WERI-Rb-1 (cell line): ENCODE data around the gene EPS8L3.
"Not testable (repeated sequence)": the region's sequence is repeated elsewhere in the genome, so short reads cannot be mapped to it uniquely, and the experiment has no call there.

Experiments used
- DNase-seq: peaks from one replicate; pipeline ENCODE4 v3.0.0-alpha.2; 2020
- H3K27ac ChIP-seq: fragments of 250-450 bp; sonication (Bioruptor Pico); 2 replicates; pipeline ENCODE4 v1.5.1; 2020; ENCODE audit warnings: mild to moderate bottlenecking, moderate library complexity
- H3K27me3 ChIP-seq: fragments of 250-450 bp; sonication (Bioruptor Pico); 2 replicates; pipeline ENCODE4 v1.5.1; 2021; ENCODE audit warnings: mild to moderate bottlenecking, low read depth, moderate library complexity; ENCODE audit not compliant: insufficient read depth, severe bottlenecking
- H3K36me3 ChIP-seq: fragments of 250-450 bp; sonication (Bioruptor Pico); 2 replicates; pipeline ENCODE4 v1.5.1; 2020; ENCODE audit warnings: mild to moderate bottlenecking, moderate library complexity
- H3K4me3 ChIP-seq: 2 replicates; pipeline ENCODE4 v1.5.1; 2011; ENCODE audit warnings: low read depth, mild to moderate bottlenecking, control low read depth, low read length
- H3K9me3 ChIP-seq: fragments of 250-450 bp; sonication (Bioruptor Pico); 2 replicates; pipeline ENCODE4 v1.5.1; 2021; ENCODE audit warnings: mild to moderate bottlenecking, moderate library complexity; ENCODE audit not compliant: severe bottlenecking
- CTCF ChIP-seq: IDR thresholded peaks from 2 replicates; pipeline ENCODE4 v1.5.1; 2011; ENCODE audit warnings: low read depth, mild to moderate bottlenecking, control low read depth, inconsistent platforms, low read length

The EPS8L3 gene

GRCh38 chr1:109714661-109715372 lies 48.9 kb downstream of the EPS8L3 start:
- Histone ChIP-seq H3K4me3 (no peak overlapping the region), H3K36me3 (no peaks in the 10 kb centered on the region), H3K9me3 (no peaks in the 10 kb centered on the region), H3K27ac (no peak overlapping the region), H3K27me3 (no peaks in the 10 kb centered on the region)
- no peak for TF ChIP-seq CTCF
- DNase-seq, result no peak

DNA sequence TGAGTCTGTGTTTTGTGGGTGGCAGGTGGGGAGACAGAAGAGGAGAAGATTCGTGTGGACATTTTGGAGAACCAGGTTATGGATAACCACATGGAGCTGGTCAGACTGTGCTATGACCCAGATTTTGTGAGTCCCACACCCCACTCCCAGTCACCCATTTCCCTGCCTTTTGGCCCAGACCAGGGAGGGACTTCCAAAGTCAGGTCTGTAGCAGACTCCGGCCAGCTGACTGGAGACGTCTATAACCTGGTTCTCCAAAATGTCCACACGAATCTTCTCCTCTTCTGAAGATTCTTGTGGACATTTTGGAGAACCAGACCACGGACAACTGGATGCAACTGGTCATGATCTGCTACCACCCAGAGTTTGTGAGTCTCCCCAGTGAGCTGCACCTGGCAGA lies 50.1 kb downstream of the EPS8L3 start:
- DNase-seq, result no peak
- Histone ChIP-seq H3K27ac (no peak overlapping the region), H3K27me3 (no peaks in the 10 kb centered on the region), H3K36me3 (no peaks in the 10 kb centered on the region), H3K9me3 (peaks cover 5% of the 10 kb centered on the region), H3K4me3 (no peak overlapping the region)
- no peak for TF ChIP-seq CTCF

DNA sequence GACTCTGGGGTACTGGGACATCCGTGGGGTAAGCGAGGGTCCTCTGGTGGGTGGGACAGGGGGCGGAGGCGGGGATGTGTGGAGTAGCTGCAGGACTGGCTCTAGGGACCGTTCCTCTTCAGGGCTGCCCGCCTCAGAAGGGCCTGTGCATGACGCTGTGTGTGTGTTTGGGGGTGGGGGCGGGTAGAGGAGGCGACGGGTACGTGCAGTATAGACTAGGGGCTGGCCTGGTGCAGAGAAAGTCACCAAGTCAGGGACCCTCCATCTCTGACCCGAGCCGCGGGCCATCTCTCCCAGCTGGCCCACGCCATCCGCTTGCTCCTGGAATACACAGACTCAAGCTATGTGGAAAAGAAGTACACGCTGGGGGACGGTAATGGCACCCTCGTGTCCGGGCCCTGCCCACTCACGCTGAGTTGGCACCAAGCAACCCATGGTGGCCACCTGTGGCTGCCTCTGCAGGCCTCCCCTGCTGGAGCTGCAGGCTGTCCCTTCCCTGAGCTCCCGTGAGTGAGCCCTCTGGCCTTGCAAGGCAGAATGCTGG lies 51.3 kb downstream of the EPS8L3 start:
- H3K27me3 ChIP-seq, result no peaks in the 10 kb centered on the region
- no peak overlapping the region for H3K27ac ChIP-seq
- no peaks in the 10 kb centered on the region for H3K36me3 ChIP-seq
- TF ChIP-seq CTCF, result no peak
- no peak overlapping the region for H3K4me3 ChIP-seq
- no peak for DNase-seq
- H3K9me3 ChIP-seq, result peaks cover 8% of the 10 kb centered on the region

GRCh38 chr1:109711593-109712320 lies 52.0 kb downstream of the EPS8L3 start, which contains the start of gene GSTM5:
Gene GSTM5, plus strand, starts transcription at chr1:109712251. Its CDS starts 62 bp downstream, at chr1:109712313.
- H3K36me3 ChIP-seq, H3K9me3 ChIP-seq, DNase-seq, H3K4me3 ChIP-seq, H3K27ac ChIP-seq, H3K27me3 ChIP-seq: not testable (repeated sequence)

DNA sequence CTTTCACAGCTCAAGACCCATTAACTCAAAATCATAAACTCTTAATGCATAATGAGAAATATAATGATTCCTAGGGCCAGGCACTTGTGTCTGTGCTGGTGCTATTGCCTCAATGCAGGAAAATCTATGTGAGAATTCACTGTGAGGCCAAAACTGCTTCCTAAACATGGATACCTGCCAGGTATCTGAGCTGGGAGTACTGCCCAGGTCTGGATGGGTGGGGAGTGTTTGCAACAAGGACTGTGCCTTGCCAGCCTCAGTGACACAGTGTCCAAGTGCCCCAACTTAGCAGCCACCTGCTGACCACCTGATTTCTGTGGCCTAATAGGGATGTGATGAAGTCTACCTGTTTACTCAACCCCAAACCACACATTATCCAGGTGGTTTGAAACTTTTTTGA lies 53.9 kb downstream of the EPS8L3 start:
- DNase-seq, H3K27me3 ChIP-seq, H3K9me3 ChIP-seq, H3K4me3 ChIP-seq, H3K27ac ChIP-seq, H3K36me3 ChIP-seq: not testable (repeated sequence)

GRCh38 chr1:109708949-109709348 lies 54.8 kb downstream of the EPS8L3 start:
- not testable (repeated sequence) for H3K9me3 ChIP-seq, DNase-seq, H3K27ac ChIP-seq, H3K27me3 ChIP-seq, H3K36me3 ChIP-seq, H3K4me3 ChIP-seq

GRCh38 chr1:109705411-109705810 lies 58.3 kb downstream of the EPS8L3 start:
- peaks cover 15% of the 10 kb centered on the region for H3K9me3 ChIP-seq

More at GRCh38 chr1:109705411-109705810, 58.3 kb downstream of the EPS8L3 start:
- no peak overlapping the region for H3K4me3 ChIP-seq
- no peaks in the 10 kb centered on the region for H3K36me3 ChIP-seq
- no peak overlapping the region for H3K27ac ChIP-seq
- no peaks in the 10 kb centered on the region for H3K27me3 ChIP-seq
- no peak for TF ChIP-seq CTCF
- no peak for DNase-seq
